GM12891 (cell line): ENCODE results near the gene EXOC7.
A peak's percentile ranks its signal among the peaks of the same experiment; 100 is the strongest.
"Not testable (repeated sequence)": the region's sequence is repeated elsewhere in the genome, so short reads cannot be mapped to it uniquely, and the experiment has no call there.

Experiments used
- DNase-seq: peaks from one replicate; pipeline ENCODE4 v3.0.0; 2011; ENCODE audit warnings: low spot score; ENCODE audit not compliant: insufficient read length
- FAIRE-seq: peaks from 2 replicates; lab custom pipeline; 2011; peaks lifted over from hg19 to GRCh38; lab: Jason Lieb, UNC
- PAX5 ChIP-seq: IDR thresholded peaks from 2 replicates; pipeline ENCODE4 v1.6.1; 2011; ENCODE audit warnings: low read length, moderate library complexity, mild to moderate bottlenecking; ENCODE audit not compliant: insufficient read depth, severe bottlenecking
- POLR2A ChIP-seq: IDR thresholded peaks from 2 replicates; pipeline ENCODE4 v1.6.1; 2011; ENCODE audit warnings: low read depth, low read length, control low read depth
- POLR2AphosphoS5 ChIP-seq: IDR thresholded peaks from 2 replicates; pipeline ENCODE4 v1.6.1; 2011; ENCODE audit warnings: low read depth, low read length, control low read depth
- POU2F2 ChIP-seq: IDR thresholded peaks from 2 replicates; pipeline ENCODE4 v1.6.1; 2011; ENCODE audit warnings: low read depth, mild to moderate bottlenecking, control low read depth, low read length, moderate library complexity
- SPI1 ChIP-seq: IDR thresholded peaks from 2 replicates; pipeline ENCODE4 v1.6.1; 2011; ENCODE audit warnings: low read depth, low read length, control low read depth
- TAF1 ChIP-seq: IDR thresholded peaks from 2 replicates; pipeline ENCODE4 v1.6.1; 2011; ENCODE audit warnings: low read depth, low read length, control low read depth

Gene EXOC7

GRCh38 chr17:76082326-76083251, 21.0 kb downstream of the EXOC7 start:
- no peak for FAIRE-seq
- no peak for TF ChIP-seq TAF1
- TF ChIP-seq POLR2AphosphoS5, result no peak
- no peak for TF ChIP-seq SPI1
- no peak for TF ChIP-seq POLR2A
- TF ChIP-seq POU2F2, result no peak
- TF ChIP-seq PAX5, result no peak
- peak; percentile 12 for DNase-seq

- no peak for TF ChIP-seq PAX5
- TF ChIP-seq POLR2A, result no peak
- TF ChIP-seq TAF1, result no peak
- TF ChIP-seq POU2F2, result no peak
- TF ChIP-seq SPI1, result no peak
- TF ChIP-seq POLR2AphosphoS5, result no peak
- DNase-seq (peak; percentile 28), FAIRE-seq (no peak)
Observed at GRCh38 chr17:76081295-76082210, 22.0 kb downstream of the EXOC7 start.

- no peak for TF ChIP-seq TAF1
- peak; percentile 54; the same call in 1 of the 2 replicates for TF ChIP-seq POLR2AphosphoS5
Observed at GRCh38 chr17:76080768-76081287, 22.8 kb downstream of the EXOC7 start.

GRCh38 chr17:76079956-76080767, 23.4 kb downstream of the EXOC7 start:
- FAIRE-seq, result no peak
- peak; percentile 22 for DNase-seq
- TF ChIP-seq POU2F2 (no peak), POLR2A (no peak), PAX5 (no peak), TAF1 (no peak), SPI1 (no peak), POLR2AphosphoS5 (no peak)

More at GRCh38 chr17:76080768-76081287, 22.8 kb downstream of the EXOC7 start:
- no peak for FAIRE-seq
- DNase-seq, result no peak

GRCh38 chr17:76079535-76079955, 24.0 kb downstream of the EXOC7 start:
- TF ChIP-seq PAX5 (no peak), TAF1 (no peak), POLR2A (no peak), POU2F2 (no peak), POLR2AphosphoS5 (no peak), SPI1 (no peak)
- no peak for FAIRE-seq
- peak; percentile 14 for DNase-seq

- peak; percentile 20 for DNase-seq
- no peak for TF ChIP-seq POU2F2
- TF ChIP-seq TAF1, result no peak
- no peak for TF ChIP-seq SPI1
- FAIRE-seq, result no peak
Observed at GRCh38 chr17:76078860-76079534, 24.6 kb downstream of the EXOC7 start, which contains the start of gene ZACN. ZACN (plus strand) TSS chr17:76079182; CDS start chr17:76079265, 83 bp downstream.

GRCh38 chr17:76078370-76078769, 25.2 kb downstream of the EXOC7 start:
- DNase-seq, FAIRE-seq: not testable (repeated sequence)

GRCh38 chr17:76077584-76078110, 25.9 kb downstream of the EXOC7 start:
- TF ChIP-seq PAX5 (no peak), TAF1 (no peak), SPI1 (no peak), POLR2AphosphoS5 (no peak), POLR2A (no peak), POU2F2 (no peak)
- DNase-seq, result peak; percentile 39
- FAIRE-seq, result no peak
